Measurements from ENCODE around the gene CCL1. TPM values are rescaled to one million over a fixed set of nuclear protein-coding genes. Genes with fewer than 3 reads are reported as not detected.

Gene CCL1
- total and polyA plus RNA-seq, 2 donors (not counting 1 experiment from before 2014, with no cell fraction given), result not detected

DNA sequence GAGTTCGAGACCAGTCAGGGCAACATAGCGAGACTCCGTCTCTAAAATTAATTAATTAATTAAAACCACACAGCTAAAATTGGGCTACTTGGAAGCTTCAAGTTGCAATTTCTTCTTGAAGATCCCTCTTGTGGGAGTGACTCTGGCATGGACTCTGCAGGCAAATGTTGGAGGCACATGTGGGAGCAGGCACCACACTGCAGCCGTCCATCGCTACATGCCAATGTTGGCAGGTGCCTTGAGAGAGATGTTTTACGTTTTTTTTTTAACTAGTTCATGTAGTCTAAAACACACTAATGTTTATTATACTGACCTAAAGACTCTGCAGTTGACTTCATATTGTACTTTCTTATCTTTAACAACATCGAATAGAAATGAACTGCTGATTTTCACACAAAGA, 51.7 kb downstream of the CCL1 start:
- CTCF ChIA-PET, result no interaction called here
- ATAC-seq (ENCODE audit: low read depth), result no peak

More for the DNA sequence above, 51.7 kb downstream of the CCL1 start:
- intact Hi-C loops (cut with micrococcal nuclease), result no loop called here
- no CpG with 5 or more reads among the region's 7 CpGs for WGBS (ENCODE audit: insufficient coverage)
- DNase-seq, result no peak
- no peak for TF ChIP-seq EZH2 (IDR thresholded peaks at IDR 0.05; ENCODE audit: borderline replicate concordance, insufficient read depth, low read depth, low read length, poor library complexity, severe bottlenecking)
- TF ChIP-seq CTCF (IDR thresholded peaks at IDR 0.05), result no peak
- Mint-ChIP-seq H3K4me1 (no peaks in the 10 kb centered on the region), H3K4me3 (no peak overlapping the region), H3K9me3 (ENCODE audit: insufficient read depth) (no peaks in the 10 kb centered on the region), H3K27me3 (peaks cover 44% of the 10 kb centered on the region), H3K27ac (no peak overlapping the region)
- Histone ChIP-seq H3K36me3 (replicated peaks in 1 of 2; ENCODE audit: control extremely low read depth in 1 of 2, control insufficient read depth in 1 of 2, extremely low read depth in 1 of 2, insufficient read depth in 2 of 2, low read length in 1 of 2) (no peaks in the 10 kb centered on the region), H3K4me2 (replicated peaks; ENCODE audit: low read depth, low read length, poor library complexity, severe bottlenecking) (no peak overlapping the region), H3K79me2 (ENCODE audit: control insufficient read depth, insufficient read depth, low read length) (no peaks in the 10 kb centered on the region), H3K4me1 (ENCODE audit: control insufficient read depth in 2 of 2, insufficient read depth in 2 of 2, low read length in 2 of 2) (peaks cover 0 to 3% of the 10 kb centered on the region in 2 donors), H3K4me3 (ENCODE audit: control extremely low read depth in 1 of 5, extremely low read depth in 1 of 5, insufficient read depth in 1 of 5, low read depth in 2 of 5, low read length in 4 of 5) (no peak overlapping the region), H3K9me3 (ENCODE audit: control extremely low read depth in 1 of 3, control insufficient read depth in 2 of 3, insufficient read depth in 1 of 3, low read length in 2 of 3) (no peaks in the 10 kb centered on the region), H3K27me3 (replicated peaks in 1 of 4; ENCODE audit: control extremely low read depth in 1 of 4, control insufficient read depth in 3 of 4, insufficient read depth in 4 of 4, low read length in 3 of 4) (peaks cover 0 to 9% (median 5%) of the 10 kb centered on the region in 4 experiments), H3K9ac (ENCODE audit: low read length) (no peak overlapping the region), H4K20me1 (ENCODE audit: control insufficient read depth, insufficient read depth, low read length, poor library complexity, severe bottlenecking) (no peaks in the 10 kb centered on the region), H3K27ac (ENCODE audit: low read length in 2 of 2) (no peak overlapping the region), H2AFZ (ENCODE audit: insufficient read depth, low read depth, low read length, poor library complexity, severe bottlenecking) (no peak overlapping the region)
- POLR2A ChIA-PET, result no interaction called here

Other genes with a start within 250 kb of the CCL1 start
- 4.4 and 6.8 TPM in 2 replicates for gene CCL2, start 107.9 kb downstream of the CCL1 start, total RNA-seq
- gene CCL2, start 107.9 kb downstream of the CCL1 start, polyA plus RNA-seq, result 0.23 TPM in 1 of 2 replicates, not detected in the other
- not detected in 2 replicates for gene CCL7, start 93.0 kb downstream of the CCL1 start, total RNA-seq
- not detected in 2 replicates for gene CCL7, start 93.0 kb downstream of the CCL1 start, polyA plus RNA-seq
- gene CCL11, start 77.5 kb downstream of the CCL1 start, total RNA-seq, result not detected in 2 replicates
- not detected in 2 replicates for gene CCL11, start 77.5 kb downstream of the CCL1 start, polyA plus RNA-seq
- not detected in 2 replicates for gene CCL8, start 43.8 kb downstream of the CCL1 start, total RNA-seq
- gene CCL8, start 43.8 kb downstream of the CCL1 start, polyA plus RNA-seq, result not detected in 2 replicates
- gene CCL13, start 6.8 kb downstream of the CCL1 start, total RNA-seq, result not detected in 2 replicates
- gene CCL13, start 6.8 kb downstream of the CCL1 start, polyA plus RNA-seq, result not detected in 2 replicates
- gene TMEM132E, start 216.3 kb upstream of the CCL1 start, total RNA-seq, result not detected in 2 replicates
- gene TMEM132E, start 216.3 kb upstream of the CCL1 start, polyA plus RNA-seq, result not detected in 2 replicates

Measured in B cell (primary cell).